Keratinocyte (primary cell): ENCODE measurements around the gene MAPK4.

ENCODE experiments used
- EZH2 ChIP-seq: IDR thresholded peaks from one replicate; pipeline ENCODE4 v1.6.1; 2012; ENCODE audit warnings: inconsistent platforms, mild to moderate bottlenecking, low read length, moderate library complexity
- TF ChIP-seq, protein P1 (sequence below), 3 experiments: IDR thresholded peaks in 1 of 3; conservative IDR thresholded peaks in 1 of 3; optimal IDR thresholded peaks in 1 of 3; 2 replicates in 2 of 3; 3 replicates in 1 of 3; pipeline versions ENCODE3 to v1.5.1; 2011; ENCODE audit warnings: low read length in 3 of 3, mild to moderate bottlenecking in 3 of 3, moderate library complexity in 2 of 3, control low read depth in 1 of 3, inconsistent platforms in 1 of 3; ENCODE audit not compliant: insufficient read depth in 2 of 3; ENCODE audit errors: extremely low read depth in 1 of 3

DNA sequence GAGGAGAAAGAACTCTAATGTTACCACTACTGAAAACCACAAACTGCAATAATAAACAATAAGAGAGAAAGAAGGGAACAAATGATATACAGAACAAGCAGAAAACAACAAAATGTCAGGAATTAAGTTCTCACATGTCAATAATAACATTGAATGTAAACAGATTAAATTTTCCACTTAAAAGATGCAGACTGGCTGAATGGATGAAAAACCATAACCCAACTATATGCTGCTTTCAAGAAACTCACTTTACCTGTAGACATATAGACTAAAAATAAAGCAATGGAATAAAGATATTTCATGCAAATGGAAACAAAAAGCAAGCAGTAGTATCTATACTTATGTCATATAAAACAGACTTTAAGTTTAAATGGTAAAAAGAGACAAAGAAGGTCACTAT lies 209.6 kb downstream of the MAPK4 start:
- TF ChIP-seq, protein P1, sequence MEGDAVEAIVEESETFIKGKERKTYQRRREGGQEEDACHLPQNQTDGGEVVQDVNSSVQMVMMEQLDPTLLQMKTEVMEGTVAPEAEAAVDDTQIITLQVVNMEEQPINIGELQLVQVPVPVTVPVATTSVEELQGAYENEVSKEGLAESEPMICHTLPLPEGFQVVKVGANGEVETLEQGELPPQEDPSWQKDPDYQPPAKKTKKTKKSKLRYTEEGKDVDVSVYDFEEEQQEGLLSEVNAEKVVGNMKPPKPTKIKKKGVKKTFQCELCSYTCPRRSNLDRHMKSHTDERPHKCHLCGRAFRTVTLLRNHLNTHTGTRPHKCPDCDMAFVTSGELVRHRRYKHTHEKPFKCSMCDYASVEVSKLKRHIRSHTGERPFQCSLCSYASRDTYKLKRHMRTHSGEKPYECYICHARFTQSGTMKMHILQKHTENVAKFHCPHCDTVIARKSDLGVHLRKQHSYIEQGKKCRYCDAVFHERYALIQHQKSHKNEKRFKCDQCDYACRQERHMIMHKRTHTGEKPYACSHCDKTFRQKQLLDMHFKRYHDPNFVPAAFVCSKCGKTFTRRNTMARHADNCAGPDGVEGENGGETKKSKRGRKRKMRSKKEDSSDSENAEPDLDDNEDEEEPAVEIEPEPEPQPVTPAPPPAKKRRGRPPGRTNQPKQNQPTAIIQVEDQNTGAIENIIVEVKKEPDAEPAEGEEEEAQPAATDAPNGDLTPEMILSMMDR (optimal IDR thresholded peaks at IDR 0.05 in 1 of 3, IDR thresholded peaks at IDR 0.05 in 1 of 3, conservative IDR thresholded peaks at IDR 0.05 in 1 of 3; ENCODE audit: extremely low read depth in 1 of 3, insufficient read depth in 2 of 3, low read length in 3 of 3): no peak
- no peak for TF ChIP-seq EZH2
